ENCODE data around the gene CHP1.

- no peak for TF ChIP-seq CTCF (conservative IDR thresholded peaks at IDR 0.05; ENCODE audit: low read length)
- no peak for TF ChIP-seq EZH2phosphoT487 (IDR thresholded peaks at IDR 0.05; ENCODE audit: borderline replicate concordance)
These were observed 100.2 kb downstream of the CHP1 start for GRCh38 chr15:41331281-41331680.
